ENCODE results near the gene ADAMTS18. TPM values are rescaled to one million over a fixed set of nuclear protein-coding genes. Genes with fewer than 3 reads are reported as not detected.

ADAMTS18 gene, protein sequence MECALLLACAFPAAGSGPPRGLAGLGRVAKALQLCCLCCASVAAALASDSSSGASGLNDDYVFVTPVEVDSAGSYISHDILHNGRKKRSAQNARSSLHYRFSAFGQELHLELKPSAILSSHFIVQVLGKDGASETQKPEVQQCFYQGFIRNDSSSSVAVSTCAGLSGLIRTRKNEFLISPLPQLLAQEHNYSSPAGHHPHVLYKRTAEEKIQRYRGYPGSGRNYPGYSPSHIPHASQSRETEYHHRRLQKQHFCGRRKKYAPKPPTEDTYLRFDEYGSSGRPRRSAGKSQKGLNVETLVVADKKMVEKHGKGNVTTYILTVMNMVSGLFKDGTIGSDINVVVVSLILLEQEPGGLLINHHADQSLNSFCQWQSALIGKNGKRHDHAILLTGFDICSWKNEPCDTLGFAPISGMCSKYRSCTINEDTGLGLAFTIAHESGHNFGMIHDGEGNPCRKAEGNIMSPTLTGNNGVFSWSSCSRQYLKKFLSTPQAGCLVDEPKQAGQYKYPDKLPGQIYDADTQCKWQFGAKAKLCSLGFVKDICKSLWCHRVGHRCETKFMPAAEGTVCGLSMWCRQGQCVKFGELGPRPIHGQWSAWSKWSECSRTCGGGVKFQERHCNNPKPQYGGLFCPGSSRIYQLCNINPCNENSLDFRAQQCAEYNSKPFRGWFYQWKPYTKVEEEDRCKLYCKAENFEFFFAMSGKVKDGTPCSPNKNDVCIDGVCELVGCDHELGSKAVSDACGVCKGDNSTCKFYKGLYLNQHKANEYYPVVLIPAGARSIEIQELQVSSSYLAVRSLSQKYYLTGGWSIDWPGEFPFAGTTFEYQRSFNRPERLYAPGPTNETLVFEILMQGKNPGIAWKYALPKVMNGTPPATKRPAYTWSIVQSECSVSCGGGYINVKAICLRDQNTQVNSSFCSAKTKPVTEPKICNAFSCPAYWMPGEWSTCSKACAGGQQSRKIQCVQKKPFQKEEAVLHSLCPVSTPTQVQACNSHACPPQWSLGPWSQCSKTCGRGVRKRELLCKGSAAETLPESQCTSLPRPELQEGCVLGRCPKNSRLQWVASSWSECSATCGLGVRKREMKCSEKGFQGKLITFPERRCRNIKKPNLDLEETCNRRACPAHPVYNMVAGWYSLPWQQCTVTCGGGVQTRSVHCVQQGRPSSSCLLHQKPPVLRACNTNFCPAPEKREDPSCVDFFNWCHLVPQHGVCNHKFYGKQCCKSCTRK (N-terminal part only)
- total RNA-seq: under 0.01 and 0.98 TPM in 2 replicates

DNA sequence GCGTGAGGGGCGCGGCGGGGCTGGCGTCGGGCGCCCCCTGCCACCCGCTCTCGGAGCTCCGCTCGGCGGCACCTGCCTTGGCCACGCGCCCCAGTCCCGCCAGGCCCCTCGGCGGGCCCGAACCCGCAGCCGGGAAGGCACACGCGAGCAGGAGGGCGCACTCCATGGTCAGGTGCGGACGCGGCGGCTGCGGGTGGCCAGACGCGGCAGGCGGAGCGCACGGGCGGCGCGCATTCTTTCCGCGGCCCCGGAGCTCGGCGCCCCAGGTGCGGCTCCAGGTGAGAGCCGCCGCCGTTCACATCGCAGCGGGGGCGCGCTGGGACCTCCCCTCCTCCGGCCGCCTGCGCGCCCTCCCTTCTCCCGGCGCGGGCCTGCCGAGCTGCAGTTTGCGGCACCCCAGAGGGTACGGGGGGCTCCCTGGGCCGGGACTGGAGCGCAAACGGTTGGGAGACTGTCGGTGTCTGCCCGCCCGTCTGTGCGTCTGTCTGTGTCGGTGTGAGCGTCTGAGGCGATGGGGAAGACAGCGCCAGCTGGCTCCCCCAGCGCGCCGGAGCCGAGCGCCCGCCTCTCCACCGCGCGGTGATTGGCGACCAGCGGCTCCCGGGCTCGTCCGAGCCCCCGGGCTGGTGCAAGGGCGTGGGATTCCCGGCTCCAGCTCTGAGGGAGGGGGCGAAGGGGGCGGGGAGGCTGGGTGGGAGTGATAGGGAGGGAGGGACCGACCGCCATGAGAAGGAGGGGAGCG is at the start of gene ADAMTS18:
Gene ADAMTS18 (minus strand): TSS at position 505 of the 742 bp plus-strand sequence. CDS start 339 bp downstream, at position 166.
- no peak for DNase-seq (ENCODE audit: low read depth)
- peak within 1 kb of the TSS; percentile 38 for H3K4me3 ChIP-seq (ENCODE audit: low read depth, low read length)
- TF ChIP-seq, protein P1, sequence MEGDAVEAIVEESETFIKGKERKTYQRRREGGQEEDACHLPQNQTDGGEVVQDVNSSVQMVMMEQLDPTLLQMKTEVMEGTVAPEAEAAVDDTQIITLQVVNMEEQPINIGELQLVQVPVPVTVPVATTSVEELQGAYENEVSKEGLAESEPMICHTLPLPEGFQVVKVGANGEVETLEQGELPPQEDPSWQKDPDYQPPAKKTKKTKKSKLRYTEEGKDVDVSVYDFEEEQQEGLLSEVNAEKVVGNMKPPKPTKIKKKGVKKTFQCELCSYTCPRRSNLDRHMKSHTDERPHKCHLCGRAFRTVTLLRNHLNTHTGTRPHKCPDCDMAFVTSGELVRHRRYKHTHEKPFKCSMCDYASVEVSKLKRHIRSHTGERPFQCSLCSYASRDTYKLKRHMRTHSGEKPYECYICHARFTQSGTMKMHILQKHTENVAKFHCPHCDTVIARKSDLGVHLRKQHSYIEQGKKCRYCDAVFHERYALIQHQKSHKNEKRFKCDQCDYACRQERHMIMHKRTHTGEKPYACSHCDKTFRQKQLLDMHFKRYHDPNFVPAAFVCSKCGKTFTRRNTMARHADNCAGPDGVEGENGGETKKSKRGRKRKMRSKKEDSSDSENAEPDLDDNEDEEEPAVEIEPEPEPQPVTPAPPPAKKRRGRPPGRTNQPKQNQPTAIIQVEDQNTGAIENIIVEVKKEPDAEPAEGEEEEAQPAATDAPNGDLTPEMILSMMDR (conservative IDR thresholded peaks at IDR 0.05; ENCODE audit: low read depth, low read length): no peak

- no peak for DNase-seq (ENCODE audit: low read depth)
- H3K4me3 ChIP-seq (ENCODE audit: low read depth, low read length): no peak overlapping the region
- TF ChIP-seq, protein P1 (conservative IDR thresholded peaks at IDR 0.05; ENCODE audit: low read depth, low read length): no peak
These were observed 46.0 kb upstream of the ADAMTS18 start for GRCh38 chr16:77480681-77481315.

GRCh38 chr16:77472262-77472661 is 37.4 kb upstream of the ADAMTS18 start:
- no peak overlapping the region for H3K4me3 ChIP-seq (ENCODE audit: low read depth, low read length)
- TF ChIP-seq, protein P1 (conservative IDR thresholded peaks at IDR 0.05; ENCODE audit: low read depth, low read length): no peak
- no peak for DNase-seq (ENCODE audit: low read depth)

DNA sequence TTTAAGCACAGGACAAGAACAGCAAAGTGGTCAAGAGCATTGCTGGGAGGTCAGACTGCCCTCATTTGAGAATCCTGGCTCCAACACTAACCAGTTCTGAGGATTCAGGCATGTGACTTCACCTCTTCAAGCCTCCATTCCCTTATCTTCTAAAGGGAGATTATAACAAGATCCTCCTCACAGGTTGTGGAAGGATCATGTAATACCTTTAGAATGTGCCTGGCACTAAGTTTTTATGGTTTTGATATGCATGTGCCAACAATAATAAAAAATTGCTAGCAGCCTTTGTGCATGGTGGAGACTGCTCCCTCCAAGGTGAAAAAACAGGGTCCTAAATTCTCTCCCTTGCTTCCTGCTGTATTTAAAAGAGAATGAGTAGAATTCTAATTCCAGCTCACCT is 36.0 kb upstream of the ADAMTS18 start:
- no peak for DNase-seq (ENCODE audit: low read depth)
- no peak overlapping the region for H3K4me3 ChIP-seq (ENCODE audit: low read depth, low read length)
- TF ChIP-seq, protein P1 (conservative IDR thresholded peaks at IDR 0.05; ENCODE audit: low read depth, low read length): no peak

- no peak for DNase-seq (ENCODE audit: low read depth)
- H3K4me3 ChIP-seq (ENCODE audit: low read depth, low read length): no peak overlapping the region
- TF ChIP-seq, protein P1 (conservative IDR thresholded peaks at IDR 0.05; ENCODE audit: low read depth, low read length): no peak
These were observed 34.8 kb upstream of the ADAMTS18 start for GRCh38 chr16:77469634-77470033.

Measured in epithelial cell of proximal tubule (primary cell).